Calu3 (cell line): Measurements from ENCODE around the gene C14orf180. TPM values are rescaled to one million over a fixed set of nuclear protein-coding genes. Genes with fewer than 3 reads are reported as not detected.

Source experiments
- BruUV-seq: library from RNA; stranded (reverse); fragments of 400-500 nt; replicated peaks from 2 replicates; lab custom pipeline; 2021; lab: Mats Ljungman, UMichigan
- CTCF ChIA-PET: fragments of 300-600 bp; sonication (Branson Sonifier 250); formaldehyde crosslinking; loops from one replicate; lab custom pipeline; 2022; ENCODE audit warnings: antibody characterized with exemption; lab: Charles Lee
- DNase-seq: peaks from one replicate; pipeline ENCODE4 v3.0.0; 2022
- H3K27ac Mint-ChIP-seq: one replicate; pipeline ENCODE4 v1.8.0; 2022; ENCODE audit warnings: mixed read lengths; ENCODE audit not compliant: unreplicated experiment
- H3K27me3 Mint-ChIP-seq: one replicate; pipeline ENCODE4 v1.8.0; 2022; ENCODE audit warnings: mixed read lengths; ENCODE audit not compliant: unreplicated experiment
- H3K36me3 Mint-ChIP-seq: one replicate; pipeline ENCODE4 v1.8.0; 2022; ENCODE audit warnings: mild to moderate bottlenecking, moderate library complexity, mixed read lengths; ENCODE audit not compliant: insufficient read depth, unreplicated experiment
- H3K4me1 Mint-ChIP-seq: one replicate; pipeline ENCODE4 v1.8.0; 2022; ENCODE audit warnings: mild to moderate bottlenecking, low read depth, mixed read lengths; ENCODE audit not compliant: unreplicated experiment
- H3K4me3 Mint-ChIP-seq: one replicate; pipeline ENCODE4 v1.8.0; 2022; ENCODE audit warnings: mild to moderate bottlenecking, low read depth, moderate library complexity, mixed read lengths; ENCODE audit not compliant: unreplicated experiment
- H3K9me3 Mint-ChIP-seq: one replicate; pipeline ENCODE4 v1.8.0; 2022; ENCODE audit warnings: low read depth, mixed read lengths; ENCODE audit not compliant: unreplicated experiment
- CTCF ChIP-seq: fragments of 200-600 bp; IDR thresholded peaks from one replicate; pipeline ENCODE4 v1.8.0; 2022; ENCODE audit warnings: antibody characterized with exemption; ENCODE audit not compliant: unreplicated experiment
- intact Hi-C: fragments of 100-400 bp; cut with micrococcal nuclease; formaldehyde crosslinking; loops from one replicate; pipeline ENCODE4 v1.10.0; 2022; ENCODE audit not compliant: unreplicated experiment
- total RNA-seq: library from RNA; stranded (reverse); gene quantifications from 2 replicates; pipeline ENCODE4 v1.2.3, GENCODE V29; 2022

C14orf180 gene
- total RNA-seq, 1 experiment from 2014 or later, result not detected

- CTCF ChIA-PET, result no interaction called here
- no peak for DNase-seq
- Mint-ChIP-seq H3K4me3 (no peak overlapping the region), H3K36me3 (no peaks in the 10 kb centered on the region), H3K27ac (no peak overlapping the region), H3K27me3 (peaks cover 87% of the 10 kb centered on the region), H3K9me3 (no peaks in the 10 kb centered on the region), H3K4me1 (peaks cover 4% of the 10 kb centered on the region)
- intact Hi-C loops, result no loop called here
- no peak for TF ChIP-seq CTCF
- BruUV-seq, result no TSS peak
These were observed 25.4 kb upstream of the C14orf180 start for GRCh38 chr14:104554088-104554607.

- intact Hi-C loops, result no loop called here
- Mint-ChIP-seq H3K36me3 (no peaks in the 10 kb centered on the region), H3K27ac (no peak overlapping the region), H3K27me3 (peaks cover 87% of the 10 kb centered on the region), H3K4me1 (peaks cover 11% of the 10 kb centered on the region), H3K9me3 (no peaks in the 10 kb centered on the region), H3K4me3 (no peak overlapping the region)
- no peak for DNase-seq
- no peak for TF ChIP-seq CTCF
- CTCF ChIA-PET, result no interaction called here
- BruUV-seq, result no TSS peak
These were observed 24.7 kb upstream of the C14orf180 start for GRCh38 chr14:104554608-104555429.

GRCh38 chr14:104555430-104556255 is 23.9 kb upstream of the C14orf180 start:
- DNase-seq, result no peak
- no peak overlapping the region for H3K27ac Mint-ChIP-seq
- H3K9me3 Mint-ChIP-seq, result no peaks in the 10 kb centered on the region
- CTCF ChIA-PET, result interaction anchor here (0.6 to 1.2 kb wide), 3 partner anchors 9 to 729 kb away, joined by 4 to 5 read pairs (median 4); no protein-coding TSS in a partner anchor
- peaks cover 17% of the 10 kb centered on the region for H3K4me1 Mint-ChIP-seq
- H3K36me3 Mint-ChIP-seq, result no peaks in the 10 kb centered on the region
- H3K4me3 Mint-ChIP-seq, result no peak overlapping the region
- no TSS peak for BruUV-seq
- no peak for TF ChIP-seq CTCF
- peaks cover 87% of the 10 kb centered on the region for H3K27me3 Mint-ChIP-seq
- intact Hi-C loops, result no loop called here

- H3K4me1 Mint-ChIP-seq, result peaks cover 17% of the 10 kb centered on the region
- H3K4me3 Mint-ChIP-seq, result no peak overlapping the region
- DNase-seq, result no peak
These were observed 23.1 kb upstream of the C14orf180 start for GRCh38 chr14:104556256-104557021.

More at GRCh38 chr14:104556256-104557021, 23.1 kb upstream of the C14orf180 start:
- Mint-ChIP-seq H3K27ac (no peak overlapping the region), H3K9me3 (no peaks in the 10 kb centered on the region), H3K36me3 (no peaks in the 10 kb centered on the region), H3K27me3 (peaks cover 87% of the 10 kb centered on the region)
- CTCF ChIA-PET, result interaction anchor here (0.6 to 1.2 kb wide), 3 partner anchors 8 to 730 kb away, joined by 4 to 5 read pairs (median 4); no protein-coding TSS in a partner anchor
- BruUV-seq, result no TSS peak
- TF ChIP-seq CTCF, result no peak
- intact Hi-C loops, result no loop called here
